GM21381 (cell line): Measurements from ENCODE around the gene ATP1A2.

Source experiments
- ATAC-seq: cut with Tn5 transposase; IDR thresholded peaks from one replicate; pipeline ENCODE4 v1.9.1; 2021; ENCODE audit warnings: mild to moderate bottlenecking, moderate library complexity; ENCODE audit not compliant: unreplicated experiment

The ATP1A2 gene

DNA sequence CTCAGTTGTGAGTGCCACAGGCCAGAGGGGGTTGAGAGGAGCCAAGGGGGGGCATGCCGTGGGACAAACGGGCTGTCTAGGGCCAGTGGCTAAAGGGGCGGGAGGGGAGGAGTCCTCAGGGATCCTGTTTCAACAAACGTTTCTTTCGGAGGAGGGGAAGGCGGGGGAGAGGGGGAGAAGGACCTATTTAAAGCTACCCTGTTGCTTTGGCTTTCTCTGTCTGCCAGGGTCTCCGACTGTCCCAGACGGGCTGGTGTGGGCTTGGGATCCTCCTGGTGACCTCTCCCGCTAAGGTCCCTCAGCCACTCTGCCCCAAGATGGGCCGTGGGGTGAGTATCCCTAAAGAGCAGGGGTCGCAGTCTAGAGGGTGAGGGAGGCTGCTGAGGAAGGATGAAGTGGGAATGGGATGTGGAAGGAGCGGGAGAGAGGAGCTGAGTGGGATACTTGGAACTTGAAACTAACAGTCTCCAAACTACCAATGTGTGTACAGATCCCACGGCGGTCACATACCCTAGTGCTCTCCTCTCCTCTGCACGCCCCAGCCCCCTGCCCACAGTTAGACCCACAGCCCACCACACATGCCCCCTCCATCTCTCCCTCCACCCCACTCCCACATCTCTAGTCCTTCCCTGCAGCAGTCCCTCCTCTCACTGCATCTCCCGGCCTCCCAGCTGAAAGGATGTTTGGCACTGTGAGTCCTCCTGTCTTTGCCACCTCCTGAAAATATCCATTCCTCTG is at the start of gene ATP1A2:
ATP1A2 (plus strand) TSS at position 215 of the 738 bp plus-strand sequence; CDS start at position 318, 103 bp downstream.
- no peak for ATAC-seq

DNA sequence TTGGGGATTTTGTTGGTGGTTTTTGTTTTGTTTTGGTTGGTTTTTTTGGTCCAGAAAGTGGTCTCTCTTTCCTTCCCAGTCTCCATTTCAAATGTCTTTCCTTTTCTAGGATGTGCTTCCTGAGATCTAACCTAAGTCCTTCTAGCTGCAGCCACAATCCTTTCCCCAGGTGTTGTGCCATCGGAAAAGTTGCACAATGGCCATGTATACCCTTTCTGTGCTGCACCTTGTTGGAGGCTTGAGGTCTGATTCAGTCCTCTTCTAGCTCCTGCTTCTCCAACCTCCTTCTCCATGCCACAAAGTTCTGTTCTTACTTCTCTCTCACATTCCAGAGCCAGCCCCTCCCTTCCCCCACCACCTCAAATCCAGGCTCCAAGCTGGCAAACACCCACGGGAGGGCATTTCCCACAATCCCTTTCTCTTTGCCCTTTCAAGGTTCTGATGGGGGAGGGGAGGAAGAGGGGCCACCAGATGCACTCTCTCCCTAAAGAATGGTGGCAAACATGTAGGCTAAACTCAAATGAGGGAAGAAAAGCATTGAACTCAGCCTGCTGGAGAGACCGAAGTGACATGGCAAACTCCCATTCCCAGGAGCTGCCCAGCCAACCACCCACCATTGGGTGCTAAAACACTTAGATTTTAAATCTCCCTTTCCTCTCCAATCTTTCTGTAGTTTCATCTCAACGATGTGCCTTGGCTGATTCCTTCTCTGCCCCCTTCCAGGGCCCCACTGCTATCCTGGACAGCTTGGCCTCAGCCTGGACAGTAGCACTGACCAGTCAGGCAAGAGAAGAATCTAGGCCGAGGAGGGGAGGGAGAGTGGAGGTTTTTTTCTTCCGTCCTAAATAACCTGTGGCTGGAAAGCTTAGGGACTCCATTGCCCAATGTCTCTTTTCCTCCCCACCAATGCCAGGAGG is 48.5 kb upstream of the ATP1A2 start:
- no peak for ATAC-seq

DNA sequence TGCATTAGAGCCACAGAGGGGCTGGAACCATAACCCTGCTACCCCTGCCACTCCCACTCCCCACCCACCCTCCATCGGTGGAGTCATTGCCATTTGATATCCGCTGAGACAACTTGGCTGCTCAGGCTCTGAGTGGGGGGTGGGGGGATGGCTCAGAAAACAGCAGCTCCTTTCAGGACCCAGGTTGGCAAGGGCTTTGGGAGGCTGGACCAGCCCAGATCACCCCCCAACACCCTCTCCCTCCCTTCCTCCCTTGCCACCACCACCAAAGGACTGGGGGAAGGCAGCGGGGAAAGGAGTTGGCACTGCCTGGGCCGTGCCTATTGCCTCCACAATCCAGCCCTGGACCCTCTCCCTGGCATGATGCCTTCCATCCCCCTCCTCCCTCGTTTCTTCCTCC is 47.3 kb upstream of the ATP1A2 start:
- no peak for ATAC-seq

DNA sequence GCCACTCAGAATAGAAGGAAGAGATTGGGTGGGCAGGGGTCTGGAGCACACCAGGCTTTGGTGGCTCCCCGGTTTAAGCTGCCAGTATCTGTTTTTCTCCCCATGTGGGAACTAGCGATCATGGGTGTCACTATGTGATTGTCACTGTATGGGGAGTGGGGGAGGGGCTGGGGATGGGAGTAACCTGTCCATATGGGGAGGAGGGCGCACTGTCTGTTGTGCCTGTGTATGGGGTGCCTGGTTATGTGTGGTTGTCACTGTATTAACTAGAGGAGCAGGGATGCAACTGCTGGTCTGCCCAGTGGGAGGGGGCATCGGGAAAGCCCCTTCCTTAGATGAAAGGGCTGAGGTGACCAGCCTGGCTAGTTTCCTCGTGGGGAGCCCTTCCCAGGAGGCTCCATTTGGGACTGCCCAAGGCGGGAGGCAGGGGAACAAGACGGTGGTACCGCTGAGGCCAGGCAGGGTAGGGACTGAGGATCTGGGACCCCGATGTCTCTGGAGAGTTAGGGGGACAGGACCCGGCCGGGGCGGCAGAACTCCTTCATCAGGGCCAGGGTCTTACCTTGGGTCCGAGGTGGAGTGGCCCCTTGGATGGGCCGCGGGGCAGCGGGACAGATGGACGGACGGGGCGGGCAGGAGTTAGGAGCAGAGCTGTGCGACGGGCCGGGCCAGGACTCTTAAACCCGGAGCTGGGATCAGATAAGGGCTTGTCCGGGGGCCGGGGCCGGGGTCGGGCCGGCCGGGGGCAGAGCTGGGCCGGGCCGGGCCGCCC is 45.9 kb upstream of the ATP1A2 start, which contains the start of gene KCNJ10:
KCNJ10 (minus strand) TSS at position 701 of the 772 bp plus-strand sequence. CDS start 27,628 bp downstream, outside the sequence.
- ATAC-seq, result no peak

DNA sequence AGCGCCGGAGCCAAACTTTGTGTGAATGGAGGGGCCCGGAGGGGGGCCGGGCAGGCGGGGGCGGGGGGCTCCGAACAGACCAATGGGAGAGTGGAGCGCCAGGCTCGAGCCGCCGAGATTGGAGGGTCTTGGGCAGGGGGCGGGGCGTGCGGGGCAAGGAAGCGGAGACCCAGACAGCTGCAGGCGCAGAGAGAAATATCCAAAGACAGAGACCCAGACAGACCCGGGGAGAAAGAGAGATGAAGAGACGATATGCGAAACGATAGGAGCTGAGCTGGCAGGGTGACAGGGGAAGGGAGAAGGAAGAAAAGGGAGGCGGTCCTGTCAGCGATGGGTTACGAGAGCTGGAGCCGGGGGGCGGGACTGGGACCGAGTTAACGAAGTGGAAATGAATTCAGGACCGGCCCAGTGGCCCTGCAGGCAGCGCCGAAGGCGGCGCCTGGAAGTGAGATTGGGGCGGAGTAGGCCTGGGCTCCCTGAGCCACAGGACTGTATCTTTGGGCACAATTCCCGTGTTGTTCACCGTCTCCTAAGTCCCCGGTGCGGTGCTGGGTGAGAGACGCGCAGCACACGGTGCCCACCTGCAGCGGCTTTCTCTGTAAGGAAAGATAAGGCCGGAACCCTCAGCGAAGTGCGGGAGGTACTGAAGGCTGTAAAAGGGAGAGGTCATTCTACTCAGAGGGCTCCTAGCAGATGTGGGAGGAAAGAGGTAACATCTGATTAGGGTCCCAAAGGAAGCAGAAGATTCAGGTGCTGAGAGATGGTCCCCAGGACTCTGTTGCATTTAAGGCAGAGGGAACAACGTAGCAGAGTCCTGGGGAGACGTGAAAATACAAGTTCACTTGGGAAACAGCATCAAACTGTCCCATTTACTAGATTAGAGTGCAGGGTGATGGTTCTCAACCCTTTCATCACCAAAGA is 45.1 kb upstream of the ATP1A2 start:
- no peak for ATAC-seq

DNA sequence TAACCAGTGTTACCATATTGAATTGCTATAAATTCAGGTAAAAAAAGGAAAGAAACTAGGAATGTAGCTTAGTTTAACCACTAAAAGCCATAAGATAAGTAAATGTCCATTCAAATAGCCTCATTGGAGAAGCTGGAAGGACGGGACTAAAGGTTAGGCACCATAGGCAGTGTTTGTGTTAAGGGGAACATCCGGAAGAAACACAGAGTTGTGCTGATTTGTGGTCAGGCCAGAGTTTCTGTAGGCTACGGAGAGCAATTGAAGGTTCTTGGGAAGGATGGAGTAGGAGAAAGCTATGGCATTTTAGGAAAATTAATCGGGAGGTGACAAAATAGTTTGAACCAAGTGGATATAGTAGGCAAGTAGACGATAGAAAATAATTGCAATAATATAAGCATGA is 44.3 kb upstream of the ATP1A2 start:
- no peak for ATAC-seq

DNA sequence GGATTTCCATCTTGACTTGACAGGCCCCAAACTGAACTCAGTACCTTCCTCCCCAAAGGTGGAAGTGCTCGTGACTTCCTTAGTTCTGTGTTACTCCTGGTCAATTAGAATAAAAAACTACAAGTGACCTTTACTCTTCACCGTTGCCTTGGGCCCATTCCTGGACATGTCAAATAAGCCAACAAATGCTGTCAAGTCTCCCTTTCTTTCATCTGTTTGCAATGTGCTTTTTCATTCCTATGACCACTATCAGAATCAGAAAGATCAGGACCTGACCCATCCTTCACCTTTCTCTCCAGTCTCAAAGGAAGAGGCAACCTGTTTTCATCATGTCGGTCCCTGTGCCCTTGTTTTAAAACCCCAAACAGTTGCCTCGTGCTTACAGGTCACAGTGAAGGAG is 40.7 kb upstream of the ATP1A2 start:
- no peak for ATAC-seq

DNA sequence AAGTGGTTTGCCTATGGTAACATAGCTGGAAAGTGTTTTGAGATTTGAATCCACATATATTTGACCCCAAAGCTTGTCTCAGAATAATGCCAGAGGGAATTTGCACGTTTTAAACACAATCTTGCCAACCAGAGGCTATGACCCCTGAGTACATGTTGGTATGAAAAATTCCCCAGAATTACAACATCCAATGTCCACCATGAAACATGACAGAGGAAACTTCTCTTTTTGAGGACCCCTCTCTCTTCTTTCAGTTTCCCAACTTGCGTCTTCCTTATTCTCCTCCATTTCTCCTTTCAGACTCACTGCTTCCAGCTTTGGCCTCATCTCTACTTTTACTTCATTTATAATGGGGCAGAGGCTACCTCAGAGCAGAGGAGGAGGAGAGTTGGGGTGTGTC is 39.7 kb upstream of the ATP1A2 start:
- ATAC-seq, result no peak

DNA sequence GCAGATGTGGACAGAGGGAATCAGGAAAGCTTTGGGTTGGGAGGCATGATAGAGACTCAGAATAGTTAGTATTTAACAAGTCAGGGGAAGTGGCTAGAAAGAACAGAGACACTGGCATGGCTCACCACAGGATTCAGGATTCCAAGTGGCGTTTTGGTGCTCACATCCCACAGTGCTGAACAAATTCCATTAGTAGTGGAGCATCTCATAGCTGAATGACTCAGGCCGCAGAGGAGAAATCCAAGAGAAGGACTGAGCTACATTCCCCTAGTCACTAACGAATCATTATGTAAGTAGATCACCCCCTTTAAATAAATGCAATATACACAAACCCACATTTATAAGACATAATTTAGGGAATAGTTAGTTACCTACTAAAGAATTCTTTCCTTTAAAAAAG is 39.3 kb upstream of the ATP1A2 start:
- no peak for ATAC-seq

DNA sequence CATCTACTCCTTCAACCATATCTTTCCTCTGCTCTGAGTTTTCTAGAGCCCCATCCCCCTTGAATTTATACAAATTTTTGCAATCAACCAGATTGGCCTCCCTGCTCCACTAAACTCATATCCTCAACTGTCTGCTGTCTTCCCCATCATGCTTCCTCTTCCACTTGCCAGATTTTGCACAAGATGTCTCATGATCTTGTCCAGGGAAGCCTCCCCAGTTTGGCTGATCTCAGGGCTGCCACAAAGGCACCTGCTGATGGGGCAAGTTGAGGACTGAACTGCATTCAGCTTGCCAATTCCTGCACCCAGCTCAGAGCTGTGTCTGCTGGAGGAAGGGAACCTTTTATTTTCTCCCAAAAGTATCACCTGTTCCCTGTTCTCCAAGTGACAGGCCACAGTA is 38.1 kb upstream of the ATP1A2 start:
- ATAC-seq, result no peak

DNA sequence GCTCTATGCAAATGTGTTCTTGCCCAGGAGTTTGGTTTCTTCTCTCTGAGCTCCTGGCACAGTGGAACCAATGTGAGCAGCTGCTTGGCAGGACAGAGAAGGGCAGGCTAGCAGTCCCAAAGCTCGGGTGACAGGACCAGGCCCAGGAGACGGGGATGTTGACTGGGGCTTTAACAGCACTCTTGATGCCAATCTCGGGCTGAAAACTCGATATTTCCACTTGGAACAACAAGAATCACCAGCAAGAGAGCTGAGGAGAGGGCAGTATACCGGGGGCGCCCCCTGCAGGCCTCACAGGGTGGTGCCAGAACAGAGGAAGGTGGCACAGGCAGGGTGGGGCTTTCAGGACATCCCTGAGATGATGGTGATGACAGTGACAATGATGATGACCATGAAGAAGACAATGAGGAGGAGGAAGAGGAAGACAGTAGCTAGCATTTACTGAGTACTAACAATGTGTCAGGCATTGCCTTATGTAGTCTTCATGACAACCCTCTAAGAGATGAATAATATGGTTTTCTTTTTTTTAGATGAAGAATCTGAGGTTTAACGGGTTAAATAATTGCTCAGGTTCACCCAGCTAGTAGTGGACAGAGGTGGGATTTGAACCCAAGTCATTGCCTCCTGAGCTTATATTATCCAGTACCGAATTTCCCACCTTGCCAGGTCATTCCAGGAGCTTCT is 36.9 kb upstream of the ATP1A2 start:
- peak; percentile 61 for ATAC-seq

DNA sequence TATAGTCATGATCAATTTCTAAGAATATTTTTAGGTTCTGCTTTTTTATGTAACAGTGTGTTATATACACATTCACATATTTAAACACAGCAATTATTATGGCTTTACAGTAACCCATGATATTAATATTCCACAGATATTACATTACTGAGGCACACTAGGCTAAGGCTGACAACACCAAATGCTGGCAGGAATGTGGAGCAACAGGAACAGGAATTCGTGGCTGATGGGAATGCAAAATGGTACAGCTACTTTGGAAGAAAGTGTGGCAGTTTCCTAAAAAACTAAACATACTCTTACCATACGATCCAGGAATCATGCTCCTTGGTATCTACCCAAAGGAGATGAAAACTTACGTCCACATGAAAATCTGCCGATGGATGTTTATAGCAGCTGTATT is 36.1 kb upstream of the ATP1A2 start:
- ATAC-seq, result no peak

DNA sequence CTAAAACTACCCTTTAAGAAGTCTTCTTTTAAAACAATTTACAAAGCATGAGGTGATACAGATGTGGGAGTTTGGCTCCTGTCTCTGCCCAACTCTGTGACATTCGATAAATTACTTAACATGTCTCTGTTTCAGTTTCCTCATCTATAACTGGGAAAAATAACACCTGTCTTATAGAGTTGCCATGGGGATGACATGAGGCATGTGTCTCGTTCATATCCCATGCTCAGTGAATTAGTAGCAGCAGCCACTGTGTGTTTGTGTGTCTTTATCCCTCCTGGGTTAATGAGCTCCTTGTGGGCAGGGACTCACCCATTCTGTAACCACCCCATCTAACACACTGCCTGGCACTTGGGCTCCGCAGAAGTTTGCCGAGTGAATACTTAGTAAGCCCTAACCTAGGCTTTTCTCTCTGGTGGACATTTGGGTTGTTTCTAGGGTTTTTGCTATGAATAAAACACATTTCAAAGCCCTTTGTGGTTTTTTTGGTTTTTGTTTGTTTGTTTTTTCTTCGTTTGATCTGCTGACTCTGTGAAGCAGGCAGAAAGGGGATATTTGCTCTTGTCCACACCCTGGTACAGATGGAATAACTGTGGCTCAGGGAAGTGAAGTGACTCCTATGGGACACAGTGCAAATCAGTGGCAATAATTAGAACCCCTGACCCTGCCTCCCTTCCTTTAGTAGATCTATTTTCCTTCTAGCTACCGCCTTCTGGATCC is 35.0 kb upstream of the ATP1A2 start:
- no peak for ATAC-seq

DNA sequence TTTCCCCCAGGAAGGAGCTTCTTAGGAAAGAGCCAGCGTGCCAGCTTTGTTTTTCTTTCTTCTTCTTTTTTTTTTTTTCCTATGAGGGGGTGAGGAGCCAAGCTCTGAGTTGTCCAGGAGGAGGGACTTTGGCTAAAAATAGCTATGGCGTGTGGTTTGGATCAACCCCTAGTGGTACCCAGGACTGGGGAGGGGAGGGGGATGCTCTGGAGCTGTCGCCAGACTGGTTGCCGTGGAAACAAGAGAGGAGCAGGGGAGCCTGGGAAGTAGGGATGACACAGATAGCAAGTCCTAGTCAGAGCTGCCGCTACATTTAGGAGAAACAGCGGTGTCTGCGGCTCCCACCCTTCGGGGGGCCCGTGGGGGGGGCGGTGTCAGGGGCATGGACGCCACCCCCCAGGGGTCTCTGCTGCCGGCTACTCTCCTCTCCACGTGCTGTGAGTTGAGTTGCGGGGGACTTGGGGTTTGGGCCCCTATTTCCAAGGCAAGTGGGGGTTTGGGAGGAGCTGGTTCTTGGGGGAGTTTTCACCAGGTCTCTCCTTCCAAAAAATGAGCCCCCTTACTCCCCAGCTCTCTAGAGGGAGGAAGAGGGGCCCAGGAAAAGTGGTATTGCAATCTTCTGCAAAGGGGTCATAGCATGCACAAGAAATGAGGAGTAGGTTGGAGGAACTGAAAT is 34.2 kb upstream of the ATP1A2 start, which contains the start of gene KCNJ9:
KCNJ9 (plus strand) TSS at position 278 of the 676 bp plus-strand sequence. CDS start 2,493 bp downstream, outside the sequence.
- ATAC-seq, result no peak

DNA sequence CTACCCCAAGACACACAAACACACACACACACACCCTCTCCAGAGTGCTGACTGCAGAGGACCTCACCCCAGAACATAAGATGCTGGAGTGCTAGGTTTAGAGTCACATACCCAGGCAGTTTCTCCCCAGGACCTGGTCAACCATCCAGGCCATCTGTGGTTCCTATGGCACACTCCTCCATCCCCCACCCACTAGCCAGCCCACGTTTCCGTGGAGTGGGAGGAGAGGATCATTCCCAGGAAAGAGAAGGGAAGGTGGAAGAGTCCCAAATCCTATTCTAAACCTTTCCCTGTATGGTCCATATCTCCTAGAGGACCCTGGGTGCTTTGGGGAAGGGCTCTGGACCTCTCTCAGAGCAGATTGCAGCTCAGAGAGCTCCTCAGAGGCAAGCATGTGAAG is 33.1 kb upstream of the ATP1A2 start:
- ATAC-seq, result no peak

DNA sequence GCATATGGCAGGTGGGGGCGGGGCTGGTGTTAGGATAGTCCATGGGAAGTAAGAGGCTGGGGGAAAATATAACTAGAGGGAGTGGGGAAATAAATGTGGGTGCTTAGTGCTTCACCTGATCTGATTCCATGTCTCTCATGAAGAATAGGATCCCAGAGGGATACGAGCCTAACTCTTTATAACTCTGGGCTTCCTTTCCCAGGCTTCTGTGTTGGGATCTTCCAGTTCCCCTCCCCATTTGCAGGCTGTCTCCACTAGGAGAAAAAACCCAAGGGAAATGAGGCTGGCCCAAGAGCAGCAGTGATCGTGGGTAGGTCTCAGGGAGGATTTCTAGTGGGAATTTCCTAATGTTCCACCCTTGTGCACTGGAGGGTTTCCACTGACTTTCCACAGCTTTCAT is 32.6 kb upstream of the ATP1A2 start:
- no peak for ATAC-seq

DNA sequence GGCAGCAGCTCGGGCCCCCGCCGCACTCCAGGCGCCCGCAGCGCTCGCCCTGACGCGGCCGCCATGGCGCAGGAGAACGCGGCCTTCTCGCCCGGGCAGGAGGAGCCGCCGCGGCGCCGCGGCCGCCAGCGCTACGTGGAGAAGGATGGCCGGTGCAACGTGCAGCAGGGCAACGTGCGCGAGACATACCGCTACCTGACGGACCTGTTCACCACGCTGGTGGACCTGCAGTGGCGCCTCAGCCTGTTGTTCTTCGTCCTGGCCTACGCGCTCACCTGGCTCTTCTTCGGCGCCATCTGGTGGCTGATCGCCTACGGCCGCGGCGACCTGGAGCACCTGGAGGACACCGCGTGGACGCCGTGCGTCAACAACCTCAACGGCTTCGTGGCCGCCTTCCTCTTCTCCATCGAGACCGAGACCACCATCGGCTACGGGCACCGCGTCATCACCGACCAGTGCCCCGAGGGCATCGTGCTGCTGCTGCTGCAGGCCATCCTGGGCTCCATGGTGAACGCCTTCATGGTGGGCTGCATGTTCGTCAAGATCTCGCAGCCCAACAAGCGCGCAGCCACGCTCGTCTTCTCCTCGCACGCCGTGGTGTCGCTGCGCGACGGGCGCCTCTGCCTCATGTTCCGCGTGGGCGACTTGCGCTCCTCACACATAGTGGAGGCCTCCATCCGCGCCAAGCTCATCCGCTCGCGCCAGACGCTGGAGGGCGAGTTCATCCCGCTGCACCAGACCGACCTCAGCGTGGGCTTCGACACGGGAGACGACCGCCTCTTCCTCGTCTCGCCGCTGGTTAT is 31.4 kb upstream of the ATP1A2 start:
- ATAC-seq, result peak; percentile 66
